GM12872 (cell line): Measurements from ENCODE around the gene SPATA21.

ENCODE experiments used
- TF ChIP-seq, protein P1 (sequence below): IDR thresholded peaks from 3 replicates; pipeline ENCODE4 v1.5.1; 2011; ENCODE audit warnings: low read depth, mild to moderate bottlenecking, low read length, moderate library complexity; ENCODE audit not compliant: insufficient read depth

Gene SPATA21

GRCh38 chr1:16387201-16388188 is 49.7 kb downstream of the SPATA21 start:
- TF ChIP-seq, protein P1, sequence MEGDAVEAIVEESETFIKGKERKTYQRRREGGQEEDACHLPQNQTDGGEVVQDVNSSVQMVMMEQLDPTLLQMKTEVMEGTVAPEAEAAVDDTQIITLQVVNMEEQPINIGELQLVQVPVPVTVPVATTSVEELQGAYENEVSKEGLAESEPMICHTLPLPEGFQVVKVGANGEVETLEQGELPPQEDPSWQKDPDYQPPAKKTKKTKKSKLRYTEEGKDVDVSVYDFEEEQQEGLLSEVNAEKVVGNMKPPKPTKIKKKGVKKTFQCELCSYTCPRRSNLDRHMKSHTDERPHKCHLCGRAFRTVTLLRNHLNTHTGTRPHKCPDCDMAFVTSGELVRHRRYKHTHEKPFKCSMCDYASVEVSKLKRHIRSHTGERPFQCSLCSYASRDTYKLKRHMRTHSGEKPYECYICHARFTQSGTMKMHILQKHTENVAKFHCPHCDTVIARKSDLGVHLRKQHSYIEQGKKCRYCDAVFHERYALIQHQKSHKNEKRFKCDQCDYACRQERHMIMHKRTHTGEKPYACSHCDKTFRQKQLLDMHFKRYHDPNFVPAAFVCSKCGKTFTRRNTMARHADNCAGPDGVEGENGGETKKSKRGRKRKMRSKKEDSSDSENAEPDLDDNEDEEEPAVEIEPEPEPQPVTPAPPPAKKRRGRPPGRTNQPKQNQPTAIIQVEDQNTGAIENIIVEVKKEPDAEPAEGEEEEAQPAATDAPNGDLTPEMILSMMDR = no peak

DNA sequence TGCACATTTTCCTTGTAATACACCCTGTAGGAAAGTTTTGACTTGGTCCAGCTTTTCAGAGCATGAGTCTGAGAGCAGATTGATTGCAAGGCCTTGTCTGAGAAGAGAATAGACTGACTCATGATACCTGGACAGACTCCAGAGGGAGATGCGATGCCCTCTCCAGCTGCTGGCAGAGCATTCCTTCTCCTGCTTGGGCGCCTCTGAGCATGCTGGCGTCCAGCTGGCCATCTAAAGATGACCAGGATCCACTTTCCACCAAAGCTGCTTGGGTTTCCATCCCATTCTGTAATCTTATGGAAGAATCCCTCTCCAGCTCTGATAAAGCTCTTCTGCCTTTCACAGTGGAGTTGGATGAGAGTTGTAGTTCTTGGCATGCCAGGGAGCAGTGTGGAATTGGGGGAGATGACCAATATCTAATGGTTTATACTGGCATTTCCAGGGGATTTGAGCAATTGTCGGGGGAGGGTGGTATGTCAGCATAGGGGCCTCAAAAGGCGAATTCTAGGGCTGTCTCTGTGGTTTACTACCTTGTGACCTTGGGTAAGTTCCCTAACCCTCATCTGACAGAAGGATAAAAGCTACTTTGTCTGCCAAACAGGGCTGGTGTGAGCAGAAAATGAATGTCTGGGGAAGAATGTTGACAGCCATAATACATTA is 50.6 kb downstream of the SPATA21 start:
- TF ChIP-seq, protein P1 = no peak

DNA sequence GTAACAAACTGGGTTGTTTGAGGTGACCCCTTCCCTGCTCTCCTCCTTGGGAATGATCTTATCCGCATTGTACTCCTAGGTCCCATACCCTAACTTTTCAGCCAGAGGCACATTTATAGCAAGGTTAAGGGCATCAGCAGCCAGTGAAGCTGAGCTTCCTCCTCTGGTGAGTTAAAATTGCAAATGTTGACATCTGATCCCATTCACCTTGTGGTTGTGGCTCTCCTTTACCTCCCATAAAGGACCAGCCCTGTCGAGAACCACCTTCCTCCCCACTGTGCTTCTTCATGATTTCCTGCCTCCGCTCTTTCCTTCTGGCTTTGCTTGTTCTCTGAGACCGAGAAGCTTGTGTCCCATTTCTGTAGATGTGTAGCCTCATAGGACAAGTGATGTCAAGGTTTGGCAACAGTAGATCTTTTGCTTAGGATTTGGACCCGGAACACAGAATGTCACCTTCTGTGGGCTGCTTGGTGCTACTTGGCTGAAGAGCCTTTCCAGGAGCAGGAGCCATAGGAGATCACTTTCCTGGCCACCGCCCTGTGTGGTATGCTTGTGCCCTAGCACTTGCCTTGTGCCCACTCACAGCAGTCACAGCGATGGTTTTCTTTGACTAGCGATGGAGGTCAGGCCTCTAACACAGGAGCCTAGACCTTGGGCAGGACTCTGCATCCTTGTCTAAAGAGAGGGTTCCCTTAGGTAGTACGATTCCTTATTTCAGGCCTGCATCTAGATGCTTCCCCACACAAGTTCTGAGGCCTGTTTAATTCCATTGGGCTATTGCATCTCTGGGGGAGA is 51.4 kb downstream of the SPATA21 start:
- TF ChIP-seq, protein P1 = no peak

GRCh38 chr1:16383888-16384287 is 53.3 kb downstream of the SPATA21 start:
- TF ChIP-seq, protein P1 = no peak

DNA sequence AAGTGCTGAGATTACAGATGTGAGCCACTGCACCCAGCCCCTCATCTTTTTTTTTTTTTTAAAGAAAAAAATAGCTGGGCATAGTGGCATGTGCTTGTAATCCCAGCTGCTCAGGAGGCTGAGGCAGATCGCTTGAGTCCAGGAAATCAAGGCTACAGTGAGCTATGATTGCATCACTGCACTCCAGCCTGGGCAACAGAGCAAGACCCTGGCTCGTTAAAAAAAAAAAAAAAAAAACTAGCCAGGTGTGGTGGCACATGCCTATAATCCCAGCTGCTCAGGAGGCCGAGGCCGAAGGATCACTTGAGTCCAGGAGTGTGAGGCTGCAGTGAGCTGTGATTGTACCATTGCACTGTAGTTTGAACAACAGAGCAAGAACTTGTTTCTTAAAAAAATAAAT is 56.4 kb downstream of the SPATA21 start:
- TF ChIP-seq, protein P1 = no peak

- TF ChIP-seq, protein P1 = no peak
Observed at GRCh38 chr1:16378443-16378842, 58.8 kb downstream of the SPATA21 start.

- TF ChIP-seq, protein P1 = no peak
Observed at GRCh38 chr1:16376971-16377370, 60.3 kb downstream of the SPATA21 start.
